Left lung (tissue), 10 donors: ENCODE results near the gene PTGES2. TPM values are rescaled to one million over a fixed set of nuclear protein-coding genes. Genes with fewer than 3 reads are reported as not detected.
A peak's percentile ranks its signal among the peaks of the same experiment; 100 is the strongest.
"Not testable (repeated sequence)": the region's sequence is repeated elsewhere in the genome, so short reads cannot be mapped to it uniquely, and the experiment has no call there.

ENCODE experiments used
- ATAC-seq: fragments of 200-7000 bp; cut with Tn5 transposase; one replicate; pipeline ENCODE4 v1.9.1; 2020; ENCODE audit warnings: moderate library complexity
- DNase-seq, 4 donors: peaks; one replicate each; pipeline ENCODE4 v3.0.0-alpha.2; 2013 to 2020
- H3K27ac ChIP-seq, 2 donors: fragments of 200-600 bp; sonication (generic) in 1 of 2; one replicate each; pipeline versions ENCODE4 v1.5.0 to v1.8.0; 2020 to 2021
- H3K27me3 ChIP-seq, 2 donors: fragments of 200-600 bp; sonication (generic) in 1 of 2; one replicate each; pipeline versions ENCODE4 v1.5.0 to v1.8.0; 2020 to 2021
- H3K36me3 ChIP-seq, 2 donors: fragments of 200-600 bp; sonication (generic) in 1 of 2; one replicate each; pipeline versions ENCODE4 v1.5.0 to v1.8.0; 2020 to 2021
- H3K4me1 ChIP-seq, 2 donors: fragments of 200-600 bp; one replicate each; pipeline ENCODE4 v1.8.0; 2021
- H3K4me3 ChIP-seq, 2 donors: fragments of 200-600 bp; sonication (generic) in 1 of 2; one replicate each; pipeline versions ENCODE4 v1.5.0 to v1.8.0; 2020 to 2021; ENCODE audit warnings: mild to moderate bottlenecking in 1 of 2
- H3K9me3 ChIP-seq, 2 donors: fragments of 200-600 bp; sonication (generic) in 1 of 2; one replicate each; pipeline versions ENCODE4 v1.5.0 to v1.8.0; 2020 to 2021
- intact Hi-C, 2 donors: fragments of 100-400 bp; cut with DNase I; formaldehyde crosslinking; loops; one replicate each; pipeline versions ENCODE4 v1.11.2 to v1.14.2; 2022
- polyA plus RNA-seq, 6 donors: library from polyadenylated mRNA; unstranded; fragments of 120-200 nt; gene quantifications; one replicate each; pipeline ENCODE4 v1.2.1, GENCODE V29; 2013; ENCODE audit not compliant: insufficient read length in 6 of 6
- total RNA-seq, 2 donors: library from RNA; stranded (reverse); fragmentation: NEBNext Ultra II Directional; extraction: Animal tissue kit (Norgen Biotek cat#: 25700); gene quantifications; one replicate each; pipeline ENCODE4 v1.2.1, GENCODE V29; 2021
- TF ChIP-seq, protein P1 (sequence below), 2 donors: fragments of 200-600 bp; sonication (generic) in 1 of 2; IDR thresholded peaks; one replicate each; pipeline versions ENCODE4 v1.5.0 to v1.8.0; 2021; ENCODE audit warnings: antibody characterized with exemption in 2 of 2
- donor health status: DM: no; HTN: yes; CAD: no.
- donor health status: DM: no; HTN: no; CAD: no.

PTGES2 gene
- total and polyA plus RNA-seq, 8 donors = 25.8 to 56.9 (median 37.3) TPM

DNA sequence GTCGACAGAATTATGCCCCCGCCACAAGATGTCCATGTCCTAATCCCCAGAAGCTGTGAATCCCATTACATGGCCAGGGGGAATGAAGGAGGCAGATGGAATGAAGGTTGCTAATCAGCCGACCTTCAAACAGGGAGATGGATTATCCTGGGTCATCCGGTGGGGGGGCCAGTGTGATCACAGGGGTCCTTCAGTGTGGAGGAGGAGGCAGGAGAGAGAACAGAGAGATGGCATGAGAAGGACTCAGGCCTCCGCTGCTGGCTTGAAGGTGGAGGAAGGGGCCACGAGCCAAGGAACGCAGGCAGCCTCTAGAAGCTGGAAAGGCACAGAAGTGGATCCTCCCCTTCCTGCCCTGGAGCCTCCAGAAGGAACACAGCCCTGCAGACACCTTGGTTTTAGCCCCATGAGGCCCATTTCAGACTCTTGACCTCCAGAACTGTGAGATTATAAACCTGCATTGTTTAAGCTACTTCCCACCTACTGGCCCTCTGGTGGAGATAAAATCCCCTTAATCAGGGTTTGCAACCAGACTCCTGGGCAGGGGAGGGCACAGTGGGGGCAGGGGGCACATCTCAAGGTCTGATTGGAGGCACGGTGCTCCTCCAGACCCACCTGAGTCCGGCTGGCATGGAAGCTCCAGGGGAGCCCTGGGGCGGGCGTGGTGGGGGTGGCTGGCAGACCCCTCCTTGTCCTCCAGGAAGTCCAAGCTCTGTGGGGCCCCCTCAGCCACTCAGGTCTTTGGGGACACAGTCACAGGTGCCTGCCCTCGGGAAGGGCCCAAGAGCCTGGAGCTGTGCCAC is 13.8 kb downstream of the PTGES2 start:
- Histone ChIP-seq H3K27ac (no peak overlapping the region), H3K36me3 (peaks cover 0 to 27% of the 10 kb centered on the region in 2 donors), H3K9me3 (no peaks in the 10 kb centered on the region), H3K4me3 (no peak overlapping the region), H3K27me3 (no peaks in the 10 kb centered on the region), H3K4me1 (peaks cover 4 to 18% of the 10 kb centered on the region in 2 donors)
- DNase-seq (peak in 2 of 4 donors; percentile 24 to 65), ATAC-seq (no peak)
- TF ChIP-seq, protein P1, sequence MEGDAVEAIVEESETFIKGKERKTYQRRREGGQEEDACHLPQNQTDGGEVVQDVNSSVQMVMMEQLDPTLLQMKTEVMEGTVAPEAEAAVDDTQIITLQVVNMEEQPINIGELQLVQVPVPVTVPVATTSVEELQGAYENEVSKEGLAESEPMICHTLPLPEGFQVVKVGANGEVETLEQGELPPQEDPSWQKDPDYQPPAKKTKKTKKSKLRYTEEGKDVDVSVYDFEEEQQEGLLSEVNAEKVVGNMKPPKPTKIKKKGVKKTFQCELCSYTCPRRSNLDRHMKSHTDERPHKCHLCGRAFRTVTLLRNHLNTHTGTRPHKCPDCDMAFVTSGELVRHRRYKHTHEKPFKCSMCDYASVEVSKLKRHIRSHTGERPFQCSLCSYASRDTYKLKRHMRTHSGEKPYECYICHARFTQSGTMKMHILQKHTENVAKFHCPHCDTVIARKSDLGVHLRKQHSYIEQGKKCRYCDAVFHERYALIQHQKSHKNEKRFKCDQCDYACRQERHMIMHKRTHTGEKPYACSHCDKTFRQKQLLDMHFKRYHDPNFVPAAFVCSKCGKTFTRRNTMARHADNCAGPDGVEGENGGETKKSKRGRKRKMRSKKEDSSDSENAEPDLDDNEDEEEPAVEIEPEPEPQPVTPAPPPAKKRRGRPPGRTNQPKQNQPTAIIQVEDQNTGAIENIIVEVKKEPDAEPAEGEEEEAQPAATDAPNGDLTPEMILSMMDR (IDR thresholded peaks at IDR 0.05) = no peak
- intact Hi-C loops = loop anchor here in 1 of 2 donors (10.0 kb wide), 1 partner anchor 169 kb away; no protein-coding TSS in a partner anchor

DNA sequence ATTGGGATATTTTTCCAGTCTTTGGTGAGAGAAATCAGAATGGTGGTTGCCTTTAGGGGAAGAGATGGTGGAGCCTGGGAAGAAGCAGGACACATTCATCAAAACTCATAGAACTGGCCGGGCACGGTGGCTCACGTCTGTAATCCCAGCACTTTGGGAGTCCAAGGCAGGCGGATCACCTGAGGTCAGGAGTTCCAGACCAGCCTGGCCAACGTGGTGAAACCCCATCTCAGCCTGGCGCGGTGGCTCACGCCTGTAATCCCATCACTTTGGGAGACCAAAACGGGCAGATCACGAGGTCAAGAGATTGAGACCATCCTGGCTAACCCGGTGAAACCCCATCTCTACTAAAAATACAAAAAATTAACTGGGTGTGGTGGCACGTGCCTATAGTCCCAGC is 15.8 kb downstream of the PTGES2 start:
- intact Hi-C loops = loop anchor here in 1 of 2 donors (10.0 kb wide), 1 partner anchor 167 kb away; no protein-coding TSS in a partner anchor
- H3K9me3 ChIP-seq, H3K27me3 ChIP-seq, ATAC-seq, H3K27ac ChIP-seq, H3K4me1 ChIP-seq, H3K4me3 ChIP-seq: not testable (repeated sequence)
- peaks cover 0 to 47% of the 10 kb centered on the region in 2 donors for H3K36me3 ChIP-seq
- DNase-seq = peak in 2 of 4 donors; percentile 6 to 22

DNA sequence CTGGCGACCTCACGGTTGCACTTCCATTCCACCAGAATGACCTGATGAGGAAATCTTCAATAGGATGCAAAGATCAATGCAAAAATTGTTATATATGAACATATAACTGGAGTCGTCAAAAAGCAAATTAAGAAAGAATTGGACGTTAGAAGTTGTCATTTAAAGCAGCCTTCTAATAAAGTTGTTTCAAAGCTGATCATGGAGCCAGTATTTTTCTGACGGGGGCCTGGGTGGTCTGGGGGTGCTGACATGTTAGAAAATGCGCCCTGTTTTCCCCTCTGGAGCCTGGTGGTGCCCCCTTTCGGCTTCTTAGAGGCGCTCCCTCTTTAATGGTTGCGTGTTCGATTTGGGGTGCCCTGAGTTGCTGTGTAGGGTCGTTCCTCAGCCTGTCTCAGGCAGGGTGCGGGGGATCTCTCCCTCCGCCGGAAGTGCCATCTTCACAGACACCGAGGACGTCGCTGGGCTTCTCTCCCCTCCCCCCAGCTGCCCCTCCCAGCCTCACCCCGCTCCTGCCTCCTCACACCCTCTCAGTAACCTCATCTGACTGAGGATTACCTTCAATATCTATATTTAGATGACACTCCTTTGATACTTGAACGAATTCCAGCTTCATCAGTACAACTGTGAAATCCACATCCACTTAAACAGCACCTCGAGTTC is 18.3 kb downstream of the PTGES2 start:
- Histone ChIP-seq H3K36me3 (peaks cover 0 to 62% of the 10 kb centered on the region in 2 donors), H3K4me1 (peaks cover 0 to 3% of the 10 kb centered on the region in 2 donors), H3K27me3 (no peaks in the 10 kb centered on the region), H3K4me3 (no peak overlapping the region), H3K9me3 (no peaks in the 10 kb centered on the region), H3K27ac (no peak overlapping the region)
- no peak for DNase-seq
- no peak for ATAC-seq
- TF ChIP-seq, protein P1 (IDR thresholded peaks at IDR 0.05) = no peak
- intact Hi-C loops = no loop called here

DNA sequence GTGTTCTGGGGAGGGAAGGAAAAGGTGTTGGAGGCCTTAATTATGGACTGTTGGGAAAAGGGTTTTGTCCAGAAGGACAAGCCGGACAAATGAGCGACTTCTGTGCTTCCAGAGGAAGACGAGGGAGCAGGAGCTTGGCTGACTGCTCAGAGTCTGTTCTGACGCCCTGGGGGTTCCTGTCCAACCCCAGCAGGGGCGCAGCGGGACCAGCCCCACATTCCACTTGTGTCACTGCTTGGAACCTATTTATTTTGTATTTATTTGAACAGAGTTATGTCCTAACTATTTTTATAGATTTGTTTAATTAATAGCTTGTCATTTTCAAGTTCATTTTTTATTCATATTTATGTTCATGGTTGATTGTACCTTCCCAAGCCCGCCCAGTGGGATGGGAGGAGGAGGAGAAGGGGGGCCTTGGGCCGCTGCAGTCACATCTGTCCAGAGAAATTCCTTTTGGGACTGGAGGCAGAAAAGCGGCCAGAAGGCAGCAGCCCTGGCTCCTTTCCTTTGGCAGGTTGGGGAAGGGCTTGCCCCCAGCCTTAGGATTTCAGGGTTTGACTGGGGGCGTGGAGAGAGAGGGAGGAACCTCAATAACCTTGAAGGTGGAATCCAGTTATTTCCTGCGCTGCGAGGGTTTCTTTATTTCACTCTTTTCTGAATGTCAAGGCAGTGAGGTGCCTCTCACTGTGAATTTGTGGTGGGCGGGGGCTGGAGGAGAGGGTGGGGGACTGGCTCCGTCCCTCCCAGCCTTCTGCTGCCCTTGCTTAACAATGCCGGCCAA is 19.1 kb downstream of the PTGES2 start:
- Histone ChIP-seq H3K4me3 (no peak overlapping the region), H3K36me3 (peaks cover 0 to 63% of the 10 kb centered on the region in 2 donors), H3K4me1 (peaks cover 0 to 10% of the 10 kb centered on the region in 2 donors), H3K27me3 (no peaks in the 10 kb centered on the region), H3K27ac (no peak overlapping the region), H3K9me3 (no peaks in the 10 kb centered on the region)
- DNase-seq = no peak
- intact Hi-C loops = no loop called here
- TF ChIP-seq, protein P1 (IDR thresholded peaks at IDR 0.05) = no peak
- no peak for ATAC-seq

DNA sequence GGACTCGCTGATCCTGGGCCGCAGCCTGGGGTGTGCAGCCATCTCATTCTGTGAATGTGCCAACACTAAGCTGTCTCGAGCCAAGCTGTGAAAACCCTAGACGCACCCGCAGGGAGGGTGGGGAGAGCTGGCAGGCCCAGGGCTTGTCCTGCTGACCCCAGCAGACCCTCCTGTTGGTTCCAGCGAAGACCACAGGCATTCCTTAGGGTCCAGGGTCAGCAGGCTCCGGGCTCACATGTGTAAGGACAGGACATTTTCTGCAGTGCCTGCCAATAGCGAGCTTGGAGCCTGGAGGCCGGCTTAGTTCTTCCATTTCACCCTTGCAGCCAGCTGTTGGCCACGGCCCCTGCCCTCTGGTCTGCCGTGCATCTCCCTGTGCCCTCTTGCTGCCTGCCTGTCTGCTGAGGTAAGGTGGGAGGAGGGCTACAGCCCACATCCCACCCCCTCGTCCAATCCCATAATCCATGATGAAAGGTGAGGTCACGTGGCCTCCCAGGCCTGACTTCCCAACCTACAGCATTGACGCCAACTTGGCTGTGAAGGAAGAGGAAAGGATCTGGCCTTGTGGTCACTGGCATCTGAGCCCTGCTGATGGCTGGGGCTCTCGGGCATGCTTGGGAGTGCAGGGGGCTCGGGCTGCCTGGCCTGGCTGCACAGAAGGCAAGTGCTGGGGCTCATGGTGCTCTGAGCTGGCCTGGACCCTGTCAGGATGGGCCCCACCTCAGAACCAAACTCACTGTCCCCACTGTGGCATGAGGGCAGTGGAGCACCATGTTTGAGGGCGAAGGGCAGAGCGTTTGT is 19.9 kb downstream of the PTGES2 start:
- TF ChIP-seq, protein P1 (IDR thresholded peaks at IDR 0.05) = no peak
- H3K36me3 ChIP-seq = peaks cover 0 to 71% of the 10 kb centered on the region in 2 donors
- no peak overlapping the region for H3K27ac ChIP-seq
- ATAC-seq (no peak), DNase-seq (peak in 1 of 4 donors; percentile 40)
- peaks cover 0 to 18% of the 10 kb centered on the region in 2 donors for H3K4me1 ChIP-seq
- intact Hi-C loops = no loop called here
- no peaks in the 10 kb centered on the region for H3K27me3 ChIP-seq
- H3K9me3 ChIP-seq = no peaks in the 10 kb centered on the region
- no peak overlapping the region for H3K4me3 ChIP-seq
